ENCODE data around the gene IRS1. TPM values are rescaled to one million over a fixed set of nuclear protein-coding genes. Genes with fewer than 3 reads are reported as not detected.
A peak's percentile ranks its signal among the peaks of the same experiment; 100 is the strongest.

The IRS1 gene
- total RNA-seq, 1 donor from 2014 or later = 17.8 TPM

DNA sequence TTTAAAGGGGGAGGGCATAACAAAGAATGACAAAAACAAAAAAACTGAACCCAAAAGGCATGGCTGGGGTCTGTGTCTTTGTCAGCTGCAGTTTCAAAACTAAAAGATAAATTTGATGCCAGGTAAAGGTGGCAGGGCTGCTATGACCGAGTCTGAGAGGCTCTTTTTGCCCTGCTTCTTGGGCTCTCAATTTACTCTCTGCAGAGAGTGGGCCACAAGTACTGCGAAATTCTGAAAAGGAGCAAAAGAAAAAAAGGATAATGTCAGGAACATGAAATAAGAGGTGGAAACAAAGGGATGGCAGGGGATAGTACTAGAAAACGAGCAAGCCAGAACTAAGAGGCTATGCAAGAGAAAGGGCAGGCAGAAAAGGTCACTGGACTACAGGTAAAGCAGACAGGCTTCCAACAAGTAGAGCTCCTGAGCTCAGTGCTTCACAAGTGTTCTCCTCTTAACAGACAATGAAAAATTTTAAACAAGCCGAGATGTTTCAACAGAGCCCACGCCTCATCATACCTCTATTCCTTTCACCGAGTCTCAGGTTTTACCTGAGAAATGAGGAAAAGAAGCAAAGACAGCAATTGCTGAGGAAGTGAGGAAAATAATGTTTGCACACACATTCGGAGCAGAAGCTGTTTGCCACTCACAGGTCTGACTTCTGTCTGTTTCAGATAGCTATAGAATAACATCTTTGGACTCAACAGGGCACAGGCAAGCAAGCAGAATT lies 7.3 kb downstream of the IRS1 start:
- no peak for DNase-seq
- intact Hi-C loops (cut with micrococcal nuclease) = no loop called here
- H3K9me3 ChIP-seq (replicated peaks) = no peaks in the 10 kb centered on the region
- H3K36me3 ChIP-seq = peaks cover 4% of the 10 kb centered on the region
- peaks cover 96% of the 10 kb centered on the region for H3K4me1 ChIP-seq
- no peaks in the 10 kb centered on the region for H3K27me3 ChIP-seq (ENCODE audit: low read depth)
- H3K27ac ChIP-seq (replicated peaks) = peak overlapping the region; percentile 95
- peak overlapping the region; percentile 89 for H3K4me3 ChIP-seq
- TF ChIP-seq, protein P1, sequence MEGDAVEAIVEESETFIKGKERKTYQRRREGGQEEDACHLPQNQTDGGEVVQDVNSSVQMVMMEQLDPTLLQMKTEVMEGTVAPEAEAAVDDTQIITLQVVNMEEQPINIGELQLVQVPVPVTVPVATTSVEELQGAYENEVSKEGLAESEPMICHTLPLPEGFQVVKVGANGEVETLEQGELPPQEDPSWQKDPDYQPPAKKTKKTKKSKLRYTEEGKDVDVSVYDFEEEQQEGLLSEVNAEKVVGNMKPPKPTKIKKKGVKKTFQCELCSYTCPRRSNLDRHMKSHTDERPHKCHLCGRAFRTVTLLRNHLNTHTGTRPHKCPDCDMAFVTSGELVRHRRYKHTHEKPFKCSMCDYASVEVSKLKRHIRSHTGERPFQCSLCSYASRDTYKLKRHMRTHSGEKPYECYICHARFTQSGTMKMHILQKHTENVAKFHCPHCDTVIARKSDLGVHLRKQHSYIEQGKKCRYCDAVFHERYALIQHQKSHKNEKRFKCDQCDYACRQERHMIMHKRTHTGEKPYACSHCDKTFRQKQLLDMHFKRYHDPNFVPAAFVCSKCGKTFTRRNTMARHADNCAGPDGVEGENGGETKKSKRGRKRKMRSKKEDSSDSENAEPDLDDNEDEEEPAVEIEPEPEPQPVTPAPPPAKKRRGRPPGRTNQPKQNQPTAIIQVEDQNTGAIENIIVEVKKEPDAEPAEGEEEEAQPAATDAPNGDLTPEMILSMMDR (IDR thresholded peaks at IDR 0.05; ENCODE audit: borderline replicate concordance) = no peak

DNA sequence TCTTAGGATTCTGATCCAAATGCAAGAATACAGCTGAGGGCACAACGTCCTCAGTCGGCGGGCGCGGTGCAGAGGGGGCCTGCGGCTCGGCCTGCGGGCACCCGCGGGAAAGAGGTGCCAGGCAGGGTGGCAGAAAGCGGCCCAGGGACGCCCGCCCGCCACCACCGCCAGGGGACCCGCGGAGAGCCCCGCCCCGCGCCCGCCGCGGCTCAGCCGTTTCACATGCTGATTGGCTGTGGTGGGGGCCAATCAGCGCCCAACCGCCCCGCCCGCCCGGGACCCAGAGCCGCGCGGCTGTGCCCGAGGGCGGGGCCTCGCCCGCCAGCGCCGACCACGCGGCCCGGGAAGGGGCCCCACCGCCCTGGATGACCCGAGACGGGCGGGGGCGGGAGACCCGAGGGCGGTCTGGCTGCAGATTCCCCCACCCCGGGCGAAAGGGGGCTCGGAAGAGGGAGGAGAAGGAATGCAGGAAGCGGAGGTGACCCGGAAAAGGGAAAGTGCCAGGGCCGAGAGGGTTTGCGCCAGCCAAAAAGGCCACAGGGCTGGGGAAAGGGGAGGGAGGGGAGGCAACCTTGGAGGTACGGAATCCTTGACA lies 8.0 kb downstream of the IRS1 start:
- Histone ChIP-seq H3K4me3 (peak overlapping the region; percentile 89), H3K36me3 (peaks cover 3% of the 10 kb centered on the region), H3K9me3 (replicated peaks) (no peaks in the 10 kb centered on the region), H3K27me3 (ENCODE audit: low read depth) (no peaks in the 10 kb centered on the region), H3K27ac (replicated peaks) (peak overlapping the region; percentile 95), H3K4me1 (peaks cover 96% of the 10 kb centered on the region)
- DNase-seq = peak; percentile 93
- intact Hi-C loops (cut with micrococcal nuclease) = no loop called here
- TF ChIP-seq, protein P1 (IDR thresholded peaks at IDR 0.05; ENCODE audit: borderline replicate concordance) = peak; percentile 74

DNA sequence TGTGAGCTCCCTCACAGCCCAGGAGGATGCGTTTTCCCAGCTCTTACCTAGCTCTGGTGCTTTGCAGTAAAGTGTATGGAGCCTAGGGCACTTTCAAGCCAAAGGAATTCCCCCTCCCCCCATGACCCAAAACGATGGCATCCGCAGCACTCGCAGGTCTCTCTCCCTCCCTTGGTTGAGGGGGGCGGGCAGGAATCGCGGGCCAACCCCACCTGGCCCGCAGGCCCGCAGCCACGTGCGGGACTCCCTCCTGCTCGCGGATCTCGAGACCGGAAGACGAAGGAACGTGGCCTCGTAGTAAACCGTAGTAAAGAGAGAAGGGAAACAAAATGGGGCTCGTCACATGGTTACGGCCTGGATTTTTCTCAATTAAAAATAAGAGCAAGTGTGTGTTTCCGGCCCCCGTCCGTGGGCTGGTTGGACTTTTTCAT lies 8.5 kb downstream of the IRS1 start:
- intact Hi-C loops (cut with micrococcal nuclease) = no loop called here
- Histone ChIP-seq H3K27me3 (ENCODE audit: low read depth) (no peaks in the 10 kb centered on the region), H3K4me3 (peak overlapping the region; percentile 89), H3K27ac (replicated peaks) (peak overlapping the region; percentile 95), H3K9me3 (replicated peaks) (no peaks in the 10 kb centered on the region), H3K4me1 (peaks cover 96% of the 10 kb centered on the region), H3K36me3 (no peaks in the 10 kb centered on the region)
- TF ChIP-seq, protein P1 (IDR thresholded peaks at IDR 0.05; ENCODE audit: borderline replicate concordance) = no peak
- DNase-seq = no peak

DNA sequence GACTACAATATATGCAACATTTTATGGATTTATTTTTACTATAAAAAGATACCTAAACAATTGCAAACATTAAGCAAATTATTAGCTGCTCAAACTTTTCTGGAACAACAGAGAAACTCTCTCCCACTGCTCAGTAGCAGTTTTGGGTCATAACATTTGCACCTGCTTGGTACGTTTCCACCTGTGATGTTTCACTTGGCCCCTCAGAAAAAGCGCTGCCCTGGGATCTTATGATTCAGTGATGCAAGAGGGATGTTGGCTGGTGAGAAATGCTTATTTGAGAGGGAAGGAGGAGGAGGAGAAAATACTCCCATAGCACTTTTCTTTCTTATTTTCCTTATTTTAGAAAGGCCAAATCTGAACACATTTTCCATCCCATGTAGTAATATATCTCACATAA lies 9.2 kb downstream of the IRS1 start:
- TF ChIP-seq, protein P1 (IDR thresholded peaks at IDR 0.05; ENCODE audit: borderline replicate concordance) = no peak
- intact Hi-C loops (cut with micrococcal nuclease) = no loop called here
- Histone ChIP-seq H3K27ac (replicated peaks) (peak overlapping the region; percentile 95), H3K27me3 (ENCODE audit: low read depth) (no peaks in the 10 kb centered on the region), H3K36me3 (no peaks in the 10 kb centered on the region), H3K9me3 (replicated peaks) (no peaks in the 10 kb centered on the region), H3K4me1 (peaks cover 90% of the 10 kb centered on the region), H3K4me3 (peak overlapping the region; percentile 89)
- no peak for DNase-seq

DNA sequence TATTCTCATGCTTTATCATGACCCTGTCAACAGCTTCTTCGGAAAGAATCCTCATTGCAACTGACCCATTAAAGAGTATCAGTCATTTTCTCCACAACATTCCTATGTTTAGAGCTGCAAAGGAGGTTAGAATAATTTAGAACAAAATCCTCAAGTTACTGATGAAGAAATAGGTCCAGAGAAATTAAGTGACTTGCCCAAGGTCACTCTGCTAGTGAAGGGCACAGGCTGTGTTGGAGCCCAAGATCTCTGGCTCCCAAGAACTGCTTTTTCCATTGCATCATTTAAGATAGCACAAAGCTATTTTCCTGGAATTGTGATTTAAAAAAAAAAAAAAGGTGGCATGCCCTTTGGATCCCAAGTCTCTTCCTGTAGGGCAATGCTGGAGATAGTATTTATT lies 9.6 kb downstream of the IRS1 start:
- Histone ChIP-seq H3K9me3 (replicated peaks) (no peaks in the 10 kb centered on the region), H3K27ac (replicated peaks) (peak overlapping the region; percentile 95), H3K36me3 (no peaks in the 10 kb centered on the region), H3K27me3 (ENCODE audit: low read depth) (no peaks in the 10 kb centered on the region), H3K4me3 (peak overlapping the region; percentile 89), H3K4me1 (peaks cover 86% of the 10 kb centered on the region)
- TF ChIP-seq, protein P1 (IDR thresholded peaks at IDR 0.05; ENCODE audit: borderline replicate concordance) = no peak
- DNase-seq = no peak
- intact Hi-C loops (cut with micrococcal nuclease) = no loop called here

Measured in left ventricle myocardium inferior (tissue), 1 donor.